ENCODE results near the gene SECISBP2. TPM values are rescaled to one million over a fixed set of nuclear protein-coding genes. Genes with fewer than 3 reads are reported as not detected.
"Not testable (repeated sequence)": the region's sequence is repeated elsewhere in the genome, so short reads cannot be mapped to it uniquely, and the experiment has no call there.

Gene SECISBP2
- total RNA-seq (10 to 100 TPM; 42.8 to 87.6 (median 57.7) TPM), polyA plus RNA-seq (10 to 100 TPM; 31.2 to 36.3 TPM)
- long read RNA-seq, donor 1, full-length matches to known transcripts: 3 of 171 reads
- long read RNA-seq, donor 1, partial matches to known transcripts: 88 of 171 reads
- long read RNA-seq, donor 1, other reads (novel, unspliced or antisense): 80 of 171 reads
- long read RNA-seq, donor 2, transcript SECISBP2-202 (17 exons, 3,462 nt): major isoform, 7 of 16 reads
- long read RNA-seq, donor 2, partial matches to known transcripts: 6 of 16 reads
- long read RNA-seq, donor 2, other reads (novel, unspliced or antisense): 0 of 16 reads
- long read RNA-seq, donor 3, partial matches to known transcripts: 17 of 52 reads
- long read RNA-seq, donor 3, other reads (novel, unspliced or antisense): 33 of 52 reads

- 0% methylated on average over 69 to 91 of the region's 91 CpGs for WGBS, 3 donors
- peak within 1 kb of the TSS; percentile 99 to 100 for H3K27ac ChIP-seq
- H3K36me3 ChIP-seq: no peaks in the 10 kb centered on the region
- H3K4me3 ChIP-seq: peak within 1 kb of the TSS; percentile 91
- TF ChIP-seq POLR2A (IDR thresholded peaks at IDR 0.05) (peak; percentile 99), EP300 (IDR thresholded peaks at IDR 0.05) (peak; percentile 28), CTCF (IDR thresholded peaks at IDR 0.05) (peak; percentile 49 to 71 (median 62))
- no peaks in the 10 kb centered on the region for H3K27me3 ChIP-seq
- H3K4me1 ChIP-seq (ENCODE audit: insufficient read depth): peaks cover 7% of the 10 kb centered on the region
- DNase-seq: peak; percentile 95 to 98 (median 97)
- intact Hi-C loops (cut with DNase I): loop anchor here in 2 of 4 donors (1.0 to 10.0 kb wide), 3 partner anchors 8 to 934 kb away; partner anchors contain the start of gene SPIN1 (in 1 of the 2)
- H3K9me3 ChIP-seq: no peaks in the 10 kb centered on the region
Observed at GRCh38 chr9:89318123-89319014, at the start of gene SECISBP2. Gene SECISBP2 (plus strand): TSS chr9:89318500. CDS start chr9:89318577, 77 bp downstream.

GRCh38 chr9:89273528-89274279, 44.6 kb upstream of the SECISBP2 start:
- intact Hi-C loops (cut with DNase I): no loop called here
- Histone ChIP-seq H3K36me3 (no peaks in the 10 kb centered on the region), H3K27me3 (no peaks in the 10 kb centered on the region), H3K4me3 (no peak overlapping the region), H3K9me3 (peaks cover 0 to 4% of the 10 kb centered on the region in 2 donors), H3K27ac (no peak overlapping the region), H3K4me1 (ENCODE audit: insufficient read depth) (no peaks in the 10 kb centered on the region)
- no peak for TF ChIP-seq POLR2A (IDR thresholded peaks at IDR 0.05)
- no peak for TF ChIP-seq EP300 (IDR thresholded peaks at IDR 0.05)
- no peak for TF ChIP-seq CTCF (IDR thresholded peaks at IDR 0.05)
- no peak for DNase-seq
- 87 to 91% (median 87%) methylated on average over 3 of the region's 3 CpGs for WGBS, 3 donors

DNA sequence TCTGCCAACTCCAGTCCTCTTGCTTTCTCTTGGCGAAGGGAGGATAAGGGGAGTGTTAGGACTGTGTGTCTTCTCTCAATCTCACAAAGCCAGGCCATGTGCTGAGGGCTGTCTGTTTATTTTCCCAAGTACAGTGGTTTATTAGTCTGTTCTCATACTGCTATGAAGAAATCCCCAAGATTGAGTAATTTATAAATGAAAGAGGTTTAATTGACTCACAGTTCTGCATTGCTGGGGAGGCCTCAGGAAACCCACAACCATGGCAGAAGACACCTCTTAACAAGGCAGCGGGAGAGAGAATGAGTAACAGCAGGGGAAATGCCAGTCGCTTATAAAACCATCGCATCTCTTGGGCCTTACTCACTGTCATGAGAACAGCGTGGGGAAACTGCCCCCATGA, 43.5 kb upstream of the SECISBP2 start:
- TF ChIP-seq POLR2A (IDR thresholded peaks at IDR 0.05) (no peak), CTCF (IDR thresholded peaks at IDR 0.05) (no peak), EP300 (IDR thresholded peaks at IDR 0.05) (no peak)
- no peak overlapping the region for H3K4me3 ChIP-seq
- intact Hi-C loops (cut with DNase I): no loop called here
- H3K4me1 ChIP-seq (ENCODE audit: insufficient read depth): no peaks in the 10 kb centered on the region
- DNase-seq: no peak
- WGBS, 3 donors: 80 to 95% (median 80%) methylated on average over 5 of the region's 5 CpGs
- H3K36me3 ChIP-seq: no peaks in the 10 kb centered on the region
- no peak overlapping the region for H3K27ac ChIP-seq
- no peaks in the 10 kb centered on the region for H3K27me3 ChIP-seq
- H3K9me3 ChIP-seq: peaks cover 0 to 4% of the 10 kb centered on the region in 2 donors

GRCh38 chr9:89276040-89276439, 42.3 kb upstream of the SECISBP2 start:
- WGBS, 3 donors: 89 to 93% (median 92%) methylated on average over 2 of the region's 2 CpGs
- DNase-seq; H3K4me3 ChIP-seq; intact Hi-C loops (cut with DNase I); H3K9me3 ChIP-seq; H3K36me3 ChIP-seq; H3K27me3 ChIP-seq; H3K27ac ChIP-seq; H3K4me1 ChIP-seq (ENCODE audit: insufficient read depth): not testable (repeated sequence)

All from ovary (tissue), 10 donors.